Measurements from ENCODE around the gene PALM3.
"Not testable (repeated sequence)": the region's sequence is repeated elsewhere in the genome, so short reads cannot be mapped to it uniquely, and the experiment has no call there.

PALM3 gene

GRCh38 chr19:14021474-14021873 lies 40.4 kb downstream of the PALM3 start:
- H3K36me3 ChIP-seq (ENCODE audit: control insufficient read depth in 2 of 2, insufficient read depth in 2 of 2, low read length in 2 of 2): no peaks in the 10 kb centered on the region
- H3K4me1 ChIP-seq (ENCODE audit: control insufficient read depth in 2 of 2, insufficient read depth in 2 of 2, low read length in 2 of 2): peaks cover 0 to 3% of the 10 kb centered on the region in 2 donors
- no peak overlapping the region for H3K27ac ChIP-seq (ENCODE audit: low read depth in 2 of 2, low read length in 2 of 2)
- H3K4me3 ChIP-seq (ENCODE audit: low read length in 2 of 2): no peak overlapping the region
- H3K9ac ChIP-seq (ENCODE audit: low read depth in 1 of 2, low read length in 2 of 2): no peak overlapping the region
- H3K9me3 ChIP-seq (ENCODE audit: control insufficient read depth in 2 of 2, low read length in 2 of 2): no peaks in the 10 kb centered on the region
- no peaks in the 10 kb centered on the region for H3K27me3 ChIP-seq (ENCODE audit: control insufficient read depth in 2 of 2, insufficient read depth in 2 of 2, low read length in 2 of 2)

DNA sequence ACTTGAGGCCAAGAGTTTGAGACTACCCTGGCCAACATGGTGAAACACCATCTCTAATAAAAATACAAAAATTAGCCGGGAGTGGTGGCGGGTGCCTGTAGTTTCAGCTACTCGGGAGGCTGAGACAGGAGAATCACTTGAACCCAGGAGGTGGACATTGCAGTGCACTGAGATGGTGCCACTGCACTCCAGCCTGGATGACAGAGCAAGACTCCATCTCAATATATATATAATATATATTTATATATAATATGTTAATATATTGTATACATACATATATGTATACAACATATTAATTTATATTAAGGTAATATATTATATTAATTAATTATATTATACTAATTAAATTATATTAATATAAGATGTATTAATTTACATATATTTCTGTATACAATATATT lies 42.1 kb downstream of the PALM3 start:
- not testable (repeated sequence) for H3K36me3 ChIP-seq (ENCODE audit: control insufficient read depth in 2 of 2, insufficient read depth in 2 of 2, low read length in 2 of 2); H3K4me3 ChIP-seq (ENCODE audit: low read length in 2 of 2); H3K27ac ChIP-seq (ENCODE audit: low read depth in 2 of 2, low read length in 2 of 2); H3K9me3 ChIP-seq (ENCODE audit: control insufficient read depth in 2 of 2, low read length in 2 of 2); H3K9ac ChIP-seq (ENCODE audit: low read depth in 1 of 2, low read length in 2 of 2); H3K4me1 ChIP-seq (ENCODE audit: control insufficient read depth in 2 of 2, insufficient read depth in 2 of 2, low read length in 2 of 2); H3K27me3 ChIP-seq (ENCODE audit: control insufficient read depth in 2 of 2, insufficient read depth in 2 of 2, low read length in 2 of 2)

DNA sequence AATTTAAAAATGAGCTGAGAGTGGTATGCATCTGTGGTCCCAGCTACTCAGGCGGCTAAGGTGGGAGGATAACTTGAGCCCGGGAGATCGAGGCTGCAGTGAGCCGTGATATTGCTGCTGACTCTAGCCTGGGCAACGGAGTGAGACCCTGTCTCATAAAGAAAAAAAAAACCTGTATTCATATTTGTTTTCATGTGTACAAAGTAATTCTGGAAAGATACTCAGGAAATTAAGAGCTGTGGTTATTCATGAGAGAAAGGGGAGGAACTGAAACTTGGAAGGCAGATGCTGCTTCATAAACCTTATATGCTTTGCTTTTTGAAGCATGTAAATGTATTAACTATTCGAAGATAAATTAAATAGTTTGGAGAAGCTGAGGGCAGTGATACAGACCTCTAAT lies 42.8 kb downstream of the PALM3 start:
- peaks cover 5 to 6% of the 10 kb centered on the region in 2 donors for H3K4me1 ChIP-seq (ENCODE audit: control insufficient read depth in 2 of 2, insufficient read depth in 2 of 2, low read length in 2 of 2)
- no peak overlapping the region for H3K27ac ChIP-seq (ENCODE audit: low read depth in 2 of 2, low read length in 2 of 2)
- H3K9me3 ChIP-seq (ENCODE audit: control insufficient read depth in 2 of 2, low read length in 2 of 2): no peaks in the 10 kb centered on the region
- H3K4me3 ChIP-seq (ENCODE audit: low read length in 2 of 2): no peak overlapping the region
- no peak overlapping the region for H3K9ac ChIP-seq (ENCODE audit: low read depth in 1 of 2, low read length in 2 of 2)
- H3K36me3 ChIP-seq (ENCODE audit: control insufficient read depth in 2 of 2, insufficient read depth in 2 of 2, low read length in 2 of 2): no peaks in the 10 kb centered on the region
- no peaks in the 10 kb centered on the region for H3K27me3 ChIP-seq (ENCODE audit: control insufficient read depth in 2 of 2, insufficient read depth in 2 of 2, low read length in 2 of 2)

DNA sequence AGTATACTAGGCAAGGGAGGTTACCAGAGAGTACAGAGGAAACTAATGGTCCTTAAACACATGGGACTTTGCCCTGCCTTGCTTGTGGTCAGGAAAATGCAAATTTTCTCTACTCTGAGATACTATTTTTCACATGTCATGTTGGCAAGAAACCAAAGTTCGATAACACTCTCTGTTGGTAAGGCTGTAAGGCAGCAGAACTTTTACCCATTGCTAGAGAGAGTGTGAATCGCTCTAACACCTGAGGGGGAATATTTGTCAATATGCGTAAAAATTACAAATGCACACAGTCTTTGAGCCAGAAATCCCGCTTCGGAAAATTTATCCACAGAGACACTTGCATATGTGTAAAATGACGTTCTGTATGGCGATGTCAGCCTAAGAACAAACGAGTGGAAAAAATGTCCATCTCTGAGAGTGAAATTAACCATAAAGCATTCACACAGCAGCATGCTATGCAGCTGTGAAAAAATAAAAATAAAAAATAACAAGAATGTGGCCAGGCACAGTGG lies 46.3 kb downstream of the PALM3 start:
- Histone ChIP-seq H3K4me1 (ENCODE audit: control insufficient read depth in 2 of 2, insufficient read depth in 2 of 2, low read length in 2 of 2) (peaks cover 2 to 5% of the 10 kb centered on the region in 2 donors), H3K27me3 (ENCODE audit: control insufficient read depth in 2 of 2, insufficient read depth in 2 of 2, low read length in 2 of 2) (no peaks in the 10 kb centered on the region), H3K36me3 (ENCODE audit: control insufficient read depth in 2 of 2, insufficient read depth in 2 of 2, low read length in 2 of 2) (no peaks in the 10 kb centered on the region), H3K9ac (ENCODE audit: low read depth in 1 of 2, low read length in 2 of 2) (no peak overlapping the region), H3K9me3 (ENCODE audit: control insufficient read depth in 2 of 2, low read length in 2 of 2) (no peaks in the 10 kb centered on the region), H3K27ac (ENCODE audit: low read depth in 2 of 2, low read length in 2 of 2) (peak overlapping the region in 1 of 2 donors; percentile 70), H3K4me3 (ENCODE audit: low read length in 2 of 2) (no peak overlapping the region)

- H3K27ac ChIP-seq (ENCODE audit: low read depth in 2 of 2, low read length in 2 of 2): no peak overlapping the region
- H3K4me1 ChIP-seq (ENCODE audit: control insufficient read depth in 2 of 2, insufficient read depth in 2 of 2, low read length in 2 of 2): peaks cover 2 to 5% of the 10 kb centered on the region in 2 donors
- no peaks in the 10 kb centered on the region for H3K27me3 ChIP-seq (ENCODE audit: control insufficient read depth in 2 of 2, insufficient read depth in 2 of 2, low read length in 2 of 2)
- no peaks in the 10 kb centered on the region for H3K36me3 ChIP-seq (ENCODE audit: control insufficient read depth in 2 of 2, insufficient read depth in 2 of 2, low read length in 2 of 2)
- H3K4me3 ChIP-seq (ENCODE audit: low read length in 2 of 2): no peak overlapping the region
- H3K9me3 ChIP-seq (ENCODE audit: control insufficient read depth in 2 of 2, low read length in 2 of 2): no peaks in the 10 kb centered on the region
- H3K9ac ChIP-seq (ENCODE audit: low read depth in 1 of 2, low read length in 2 of 2): no peak overlapping the region
These were observed 49.4 kb downstream of the PALM3 start for GRCh38 chr19:14012378-14012915.

GRCh38 chr19:14006766-14007562 lies 54.9 kb downstream of the PALM3 start:
- Histone ChIP-seq H3K4me1 (ENCODE audit: control insufficient read depth in 2 of 2, insufficient read depth in 2 of 2, low read length in 2 of 2) (peaks cover 16 to 17% of the 10 kb centered on the region in 2 donors), H3K36me3 (ENCODE audit: control insufficient read depth in 2 of 2, insufficient read depth in 2 of 2, low read length in 2 of 2) (no peaks in the 10 kb centered on the region), H3K9ac (ENCODE audit: low read depth in 1 of 2, low read length in 2 of 2) (peak overlapping the region; percentile 100), H3K9me3 (ENCODE audit: control insufficient read depth in 2 of 2, low read length in 2 of 2) (no peaks in the 10 kb centered on the region), H3K4me3 (ENCODE audit: low read length in 2 of 2) (peak overlapping the region; percentile 94 to 96), H3K27me3 (ENCODE audit: control insufficient read depth in 2 of 2, insufficient read depth in 2 of 2, low read length in 2 of 2) (no peaks in the 10 kb centered on the region), H3K27ac (ENCODE audit: low read depth in 2 of 2, low read length in 2 of 2) (peak overlapping the region; percentile 100)

DNA sequence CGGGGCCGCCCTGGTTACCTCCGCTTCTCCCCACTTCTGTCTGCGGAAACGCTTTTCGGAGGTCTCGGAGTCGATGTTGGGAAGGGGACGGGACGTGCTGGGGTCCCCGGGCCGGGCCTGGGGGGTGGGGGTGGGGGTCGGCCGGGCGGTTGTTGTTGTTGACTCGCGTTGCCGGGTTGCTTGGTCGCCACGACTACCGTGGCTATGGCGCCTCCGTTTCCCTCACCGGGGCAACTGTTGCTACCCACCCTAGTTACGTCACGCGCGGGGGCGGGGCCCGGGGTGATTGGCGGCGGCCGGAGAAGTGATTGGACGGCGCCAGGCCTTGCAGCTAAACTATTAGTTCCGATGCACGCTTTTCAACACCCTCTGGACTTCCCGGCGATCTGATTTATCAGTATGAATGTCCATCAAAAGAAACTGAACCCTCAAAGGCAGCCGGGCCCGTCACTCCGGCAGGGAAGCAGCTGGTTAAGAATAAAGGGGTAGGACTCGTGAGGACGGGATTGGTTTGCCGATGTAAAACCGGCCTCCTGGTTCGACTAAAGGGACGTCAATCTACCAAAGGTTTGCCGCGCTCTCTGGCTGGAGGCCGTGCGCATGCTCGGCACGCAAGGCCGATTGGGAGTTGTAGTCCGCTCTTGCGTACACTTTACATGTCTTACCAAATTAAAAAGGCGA lies 55.7 kb downstream of the PALM3 start, which contains the start of gene RFX1:
TSS of gene RFX1 (minus strand) at position 236 of the 681 bp plus-strand sequence. CDS start 12,477 bp downstream, outside the sequence.
- no peaks in the 10 kb centered on the region for H3K27me3 ChIP-seq (ENCODE audit: control insufficient read depth in 2 of 2, insufficient read depth in 2 of 2, low read length in 2 of 2)
- no peaks in the 10 kb centered on the region for H3K9me3 ChIP-seq (ENCODE audit: control insufficient read depth in 2 of 2, low read length in 2 of 2)
- peak within 1 kb of the TSS; percentile 94 to 96 for H3K4me3 ChIP-seq (ENCODE audit: low read length in 2 of 2)
- H3K4me1 ChIP-seq (ENCODE audit: control insufficient read depth in 2 of 2, insufficient read depth in 2 of 2, low read length in 2 of 2): peaks cover 16 to 17% of the 10 kb centered on the region in 2 donors
- H3K36me3 ChIP-seq (ENCODE audit: control insufficient read depth in 2 of 2, insufficient read depth in 2 of 2, low read length in 2 of 2): no peaks in the 10 kb centered on the region
- H3K9ac ChIP-seq (ENCODE audit: low read depth in 1 of 2, low read length in 2 of 2): peak within 1 kb of the TSS; percentile 100
- peak within 1 kb of the TSS; percentile 100 for H3K27ac ChIP-seq (ENCODE audit: low read depth in 2 of 2, low read length in 2 of 2)

GRCh38 chr19:14005349-14006084 lies 56.4 kb downstream of the PALM3 start:
- peak overlapping the region; percentile 70 to 72 for H3K4me3 ChIP-seq (ENCODE audit: low read length in 2 of 2)
- peaks cover 17% of the 10 kb centered on the region in 2 donors for H3K4me1 ChIP-seq (ENCODE audit: control insufficient read depth in 2 of 2, insufficient read depth in 2 of 2, low read length in 2 of 2)
- H3K9ac ChIP-seq (ENCODE audit: low read depth in 1 of 2, low read length in 2 of 2): peak overlapping the region; percentile 4 to 76
- no peaks in the 10 kb centered on the region for H3K27me3 ChIP-seq (ENCODE audit: control insufficient read depth in 2 of 2, insufficient read depth in 2 of 2, low read length in 2 of 2)
- H3K27ac ChIP-seq (ENCODE audit: low read depth in 2 of 2, low read length in 2 of 2): peak overlapping the region; percentile 100
- H3K9me3 ChIP-seq (ENCODE audit: control insufficient read depth in 2 of 2, low read length in 2 of 2): no peaks in the 10 kb centered on the region
- no peaks in the 10 kb centered on the region for H3K36me3 ChIP-seq (ENCODE audit: control insufficient read depth in 2 of 2, insufficient read depth in 2 of 2, low read length in 2 of 2)

- Histone ChIP-seq H3K36me3 (ENCODE audit: control insufficient read depth in 2 of 2, insufficient read depth in 2 of 2, low read length in 2 of 2) (no peaks in the 10 kb centered on the region), H3K4me1 (ENCODE audit: control insufficient read depth in 2 of 2, insufficient read depth in 2 of 2, low read length in 2 of 2) (peaks cover 17 to 20% of the 10 kb centered on the region in 2 donors), H3K9me3 (ENCODE audit: control insufficient read depth in 2 of 2, low read length in 2 of 2) (no peaks in the 10 kb centered on the region), H3K9ac (ENCODE audit: low read depth in 1 of 2, low read length in 2 of 2) (peak overlapping the region; percentile 14 to 32), H3K27ac (ENCODE audit: low read depth in 2 of 2, low read length in 2 of 2) (peak overlapping the region; percentile 100), H3K27me3 (ENCODE audit: control insufficient read depth in 2 of 2, insufficient read depth in 2 of 2, low read length in 2 of 2) (no peaks in the 10 kb centered on the region), H3K4me3 (ENCODE audit: low read length in 2 of 2) (peak overlapping the region; percentile 47 to 70)
These were observed 57.1 kb downstream of the PALM3 start for GRCh38 chr19:14004619-14005348.

Data from mucosa of rectum (tissue), 2 donors.